Regular cardiac myocyte (primary cell): ENCODE measurements around the gene TSN. TPM values are rescaled to one million over a fixed set of nuclear protein-coding genes. Genes with fewer than 3 reads are reported as not detected.

ENCODE experiments used
- total RNA-seq: library from RNA; depleted of rRNA; stranded (reverse); fragments of >200 nt; gene quantifications from 2 replicates; pipeline ENCODE4 v1.2.3, GENCODE V29; 2014

The TSN gene
- 54.7 and 71.7 TPM in 2 replicates for total RNA-seq

DNA sequence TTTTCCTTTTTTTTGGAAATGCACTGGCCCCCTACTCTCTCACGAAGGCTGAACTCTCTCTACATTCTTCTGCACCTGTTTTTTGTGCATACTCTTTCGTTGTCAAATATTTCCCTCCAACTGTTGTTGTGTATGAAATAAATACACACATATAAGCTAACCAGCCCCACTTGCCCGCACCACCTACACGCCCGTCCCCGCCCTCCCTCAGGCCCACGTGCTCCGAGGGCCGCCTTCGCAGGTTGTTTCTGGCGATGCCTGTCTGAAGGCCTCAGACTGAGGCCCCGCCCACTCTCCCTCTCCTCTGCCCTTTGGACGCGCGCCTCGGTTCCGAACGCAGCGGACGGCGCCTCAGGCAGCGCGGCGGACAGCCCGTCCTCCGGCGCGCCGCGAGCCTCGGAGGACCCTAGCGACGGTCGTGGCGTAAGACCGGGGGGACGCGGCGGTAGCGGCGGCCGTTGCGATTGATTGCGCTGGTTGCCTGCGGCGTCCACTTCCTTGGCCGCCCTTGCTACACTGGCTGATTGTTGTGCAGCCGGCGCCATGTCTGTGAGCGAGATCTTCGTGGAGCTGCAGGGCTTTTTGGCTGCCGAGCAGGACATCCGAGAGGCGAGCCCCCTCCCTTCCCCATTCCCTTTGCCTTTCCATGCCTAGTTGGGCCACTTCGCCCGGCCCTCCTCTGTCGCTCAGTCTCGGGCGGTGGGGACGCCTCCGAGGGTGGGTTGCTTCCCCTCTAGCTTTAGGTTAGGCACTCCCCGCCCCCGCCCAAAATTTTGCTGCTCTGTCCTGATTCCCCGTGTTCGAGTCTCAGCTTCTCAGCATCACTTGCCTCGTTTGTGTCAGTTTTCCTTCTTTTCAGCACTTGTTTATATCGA, at the start of gene TSN:
TSS of gene TSN (plus strand) at position 415 of the 875 bp plus-strand sequence. CDS start at position 544, 129 bp downstream.

DNA sequence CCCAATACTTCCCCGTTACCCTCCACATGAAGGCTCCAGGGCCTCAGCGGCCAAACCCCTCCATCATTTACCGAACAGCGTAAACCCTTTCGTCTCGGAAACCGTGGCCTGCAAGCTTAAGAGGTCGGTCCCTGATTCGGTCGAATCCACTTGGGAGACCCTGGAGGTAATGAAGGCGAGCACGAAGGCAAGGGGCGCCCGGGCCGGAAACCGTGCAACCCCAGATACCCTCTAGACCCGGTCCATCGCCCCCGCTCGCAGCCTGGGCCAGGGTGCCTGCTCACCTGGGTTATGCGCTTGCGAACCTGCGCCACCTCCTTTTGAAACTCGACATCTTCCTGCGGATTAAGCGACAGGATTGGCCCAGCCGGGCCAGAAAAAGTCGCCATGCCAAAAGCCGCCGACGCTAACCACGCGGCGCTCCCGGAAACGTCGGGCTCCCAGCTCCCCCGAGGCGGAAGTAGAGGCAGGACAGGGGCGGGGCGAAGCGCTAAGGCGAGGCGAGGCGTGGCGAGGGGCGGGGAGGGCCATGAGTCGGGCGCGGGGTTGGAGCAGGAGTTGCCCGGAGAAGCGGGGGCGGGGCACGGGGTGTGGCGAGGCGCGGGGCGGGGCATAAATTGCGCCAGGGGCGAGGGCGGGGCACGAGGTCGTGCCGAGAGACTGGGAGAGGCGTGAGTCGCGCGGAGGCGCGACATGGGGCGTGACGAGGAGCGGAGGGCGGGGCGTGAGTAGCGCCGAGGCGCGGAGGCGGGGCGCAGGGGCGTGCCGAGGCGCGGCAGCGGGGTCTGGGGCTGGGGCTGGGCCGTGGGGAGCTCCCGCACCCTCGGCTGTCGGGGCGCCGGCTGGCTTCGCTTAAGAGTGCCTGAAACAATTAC, 18.8 kb upstream of the TSN start, which contains the start of gene NIFK:
TSS of gene NIFK (minus strand) at position 414 of the 875 bp plus-strand sequence. CDS start at position 389, 25 bp downstream.

Other genes starting within 250 kb of the TSN start
- under 0.01 TPM in 1 of 2 replicates, not detected in the other for gene RNU4ATAC, start 224.8 kb upstream of the TSN start, total RNA-seq
- gene CLASP1, start 106.2 kb upstream of the TSN start, total RNA-seq: 32.2 and 33.0 TPM in 2 replicates
- 40.6 and 64.8 TPM in 2 replicates for gene NIFK, start 18.8 kb upstream of the TSN start, total RNA-seq